Ovary (tissue), 9 donors: ENCODE measurements around the gene NR2F6. TPM values are rescaled to one million over a fixed set of nuclear protein-coding genes. Genes with fewer than 3 reads are reported as not detected.
A peak's percentile ranks its signal among the peaks of the same experiment; 100 is the strongest.

ENCODE experiments used
- DNase-seq, 5 donors: peaks; one replicate each; pipeline ENCODE4 v3.0.0-alpha.2; 2019 to 2020
- H3K27ac ChIP-seq, 2 donors: fragments of 200-600 bp; one replicate each; pipeline versions ENCODE4 v1.5.1 to v1.8.0; 2019 to 2022
- H3K27me3 ChIP-seq: fragments of 200-600 bp; one replicate; pipeline ENCODE4 v1.8.0; 2022
- H3K36me3 ChIP-seq: fragments of 200-600 bp; sonication (generic); one replicate; pipeline ENCODE4 v1.5.1; 2019
- H3K4me1 ChIP-seq: one replicate; pipeline ENCODE4 v1.8.1; 2013; ENCODE audit warnings: mild to moderate bottlenecking, moderate library complexity; ENCODE audit not compliant: insufficient read depth
- H3K4me3 ChIP-seq: fragments of 200-600 bp; sonication (generic); one replicate; pipeline ENCODE4 v1.5.1; 2017
- H3K9me3 ChIP-seq, 2 donors: fragments of 200-600 bp in 1 of 2; sonication (generic) in 1 of 2; one replicate each; pipeline versions ENCODE4 v1.5.1 to v1.8.1; 2013 to 2019; ENCODE audit warnings: mild to moderate bottlenecking in 1 of 2, moderate library complexity in 1 of 2
- EP300 ChIP-seq: sonication (generic); formaldehyde crosslinking; IDR thresholded peaks from one replicate; pipeline ENCODE4 v1.6.1; 2017; ENCODE audit warnings: antibody characterized with exemption
- POLR2A ChIP-seq: fragments of 450-650 bp; IDR thresholded peaks from one replicate; pipeline ENCODE4 v1.6.1; 2017; ENCODE audit warnings: antibody characterized with exemption, mild to moderate bottlenecking, moderate library complexity
- WGBS, 3 donors: extraction: QIAGEN DNeasy Blood & Tissue Kit in 1 of 3; methylation state at CpG; one replicate each; pipeline versions ENCODE4 v1.1.5 to v1.1.7; 2013 to 2017; 5-methylcytosine and 5-hydroxymethylcytosine counted together
- intact Hi-C, 4 donors: fragments of 100-400 bp; cut with DNase I; formaldehyde crosslinking; loops; one replicate each; pipeline versions ENCODE4 v1.11.0 to v1.15.1; 2022 to 2023
- polyA plus RNA-seq, 2 donors: library from polyadenylated mRNA; stranded (reverse); fragments of 200-250 nt in 1 of 2; fragments of 350-450 nt in 1 of 2; fragmentation: Illumina TruSeq in 1 of 2; extraction: RNeasy Lipid Tissue Mini Kit (QIAGEN cat#74804) in 1 of 2; gene quantifications; one replicate each; pipeline ENCODE4 v1.2.3, GENCODE V29; 2013 to 2014
- total RNA-seq, 7 donors: library from RNA; depleted of rRNA in 2 of 7; stranded (reverse); fragments of >200 nt in 2 of 7; fragmentation: NEBNext Ultra II Directional in 3 of 7; extraction: Animal tissue kit (Norgen Biotek cat#: 25700) in 3 of 7; gene quantifications; one replicate each; pipeline versions ENCODE4 v1.1.0 to v1.2.4, GENCODE V29; 2016 to 2023
- TF ChIP-seq, protein P1 (sequence below), 3 donors: fragments of 450-650 bp in 2 of 3; fragments of 200-600 bp in 1 of 3; IDR thresholded peaks; one replicate each; pipeline versions ENCODE4 v1.5.1 to v1.8.0; 2016 to 2022; ENCODE audit warnings: antibody characterized with exemption in 3 of 3, mild to moderate bottlenecking in 1 of 3
- donor health status: DM: no; HTN: no; CAD: no; lungs with moderate emphysema.
- donor health status: DM: no; HTN: no; CAD: no.
- donor health status: Bipolar disorder and iron deficiency.
- donor health status: DM: yes; HTN: yes; CAD: no.
- donor health status: DM: no; HTN: no; CAD: no.
- donor health status: DM: yes; HTN: yes; CAD: no.

The NR2F6 gene
- total and polyA plus RNA-seq, 9 donors = 3.7 to 46.4 (median 28.4) TPM

DNA sequence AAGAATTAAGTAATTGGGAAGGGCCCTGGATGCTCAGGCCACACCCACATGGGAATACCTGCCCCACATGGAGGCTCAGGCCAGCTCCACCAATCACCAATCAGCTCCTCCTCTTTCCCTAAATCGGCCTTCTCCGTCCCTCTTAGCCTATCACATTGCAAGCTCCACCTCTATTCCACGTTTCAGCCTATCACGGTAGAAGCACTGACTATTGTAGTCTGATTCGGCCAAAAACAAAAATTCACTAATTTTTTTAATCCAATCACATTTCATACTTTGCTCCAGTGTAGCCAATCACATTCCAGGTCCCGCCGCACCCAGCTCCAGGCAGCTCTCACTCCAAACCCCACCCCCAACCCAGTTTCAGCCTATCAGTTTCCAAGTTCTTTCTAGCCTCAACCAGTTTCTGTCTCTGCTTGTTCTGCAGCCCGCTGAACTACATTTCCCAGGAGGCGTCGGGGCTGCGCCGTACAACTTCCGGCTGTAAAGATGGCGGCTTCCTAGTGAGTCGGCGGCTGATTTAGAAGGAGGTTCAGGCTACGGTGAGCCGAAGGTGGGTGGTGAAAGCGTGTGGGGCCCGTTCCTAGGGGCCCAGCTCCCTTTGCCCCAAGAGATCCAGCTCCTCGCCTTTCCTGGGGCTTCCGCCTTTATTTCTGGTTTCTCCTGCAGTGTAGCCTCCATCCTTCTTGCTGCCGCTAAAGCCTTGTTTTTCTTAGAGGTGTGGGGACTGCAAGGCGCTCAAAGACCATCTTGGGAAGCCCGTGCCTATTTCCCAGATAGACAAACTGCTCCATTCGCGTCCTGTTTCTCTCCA is 21.5 kb upstream of the NR2F6 start, which contains the start of gene BABAM1:
Gene BABAM1 (plus strand): TSS at position 469 of the 814 bp plus-strand sequence. CDS start 1,364 bp downstream, outside the sequence.
- intact Hi-C loops = loop anchor here in 1 of 4 donors (5.0 kb wide), 1 partner anchor 55 kb away; no protein-coding TSS in a partner anchor
- peak within 1 kb of the TSS in 1 of 2 donors; percentile 48 for H3K27ac ChIP-seq
- WGBS, 3 donors = 0 to 1% (median 0%) methylated on average over 27 of the region's 27 CpGs

GRCh38 chr19:17266589-17266974 is 20.9 kb upstream of the NR2F6 start:
- Histone ChIP-seq H3K4me3 (no peak overlapping the region), H3K27ac (no peak overlapping the region), H3K36me3 (no peaks in the 10 kb centered on the region), H3K4me1 (peaks cover 4% of the 10 kb centered on the region), H3K27me3 (no peaks in the 10 kb centered on the region), H3K9me3 (no peaks in the 10 kb centered on the region)
- 72 to 74% (median 73%) methylated on average over 12 of the region's 12 CpGs for WGBS, 3 donors
- intact Hi-C loops = loop anchor here in 1 of 4 donors (5.0 kb wide), 1 partner anchor 54 kb away; no protein-coding TSS in a partner anchor
- TF ChIP-seq POLR2A (no peak), EP300 (no peak)
- TF ChIP-seq, protein P1, sequence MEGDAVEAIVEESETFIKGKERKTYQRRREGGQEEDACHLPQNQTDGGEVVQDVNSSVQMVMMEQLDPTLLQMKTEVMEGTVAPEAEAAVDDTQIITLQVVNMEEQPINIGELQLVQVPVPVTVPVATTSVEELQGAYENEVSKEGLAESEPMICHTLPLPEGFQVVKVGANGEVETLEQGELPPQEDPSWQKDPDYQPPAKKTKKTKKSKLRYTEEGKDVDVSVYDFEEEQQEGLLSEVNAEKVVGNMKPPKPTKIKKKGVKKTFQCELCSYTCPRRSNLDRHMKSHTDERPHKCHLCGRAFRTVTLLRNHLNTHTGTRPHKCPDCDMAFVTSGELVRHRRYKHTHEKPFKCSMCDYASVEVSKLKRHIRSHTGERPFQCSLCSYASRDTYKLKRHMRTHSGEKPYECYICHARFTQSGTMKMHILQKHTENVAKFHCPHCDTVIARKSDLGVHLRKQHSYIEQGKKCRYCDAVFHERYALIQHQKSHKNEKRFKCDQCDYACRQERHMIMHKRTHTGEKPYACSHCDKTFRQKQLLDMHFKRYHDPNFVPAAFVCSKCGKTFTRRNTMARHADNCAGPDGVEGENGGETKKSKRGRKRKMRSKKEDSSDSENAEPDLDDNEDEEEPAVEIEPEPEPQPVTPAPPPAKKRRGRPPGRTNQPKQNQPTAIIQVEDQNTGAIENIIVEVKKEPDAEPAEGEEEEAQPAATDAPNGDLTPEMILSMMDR (IDR thresholded peaks at IDR 0.05) = no peak
- DNase-seq = no peak

More for the DNA sequence above, 21.5 kb upstream of the NR2F6 start, which contains the start of gene BABAM1:
- peak; percentile 91 to 97 (median 93) for DNase-seq
- Histone ChIP-seq H3K4me3 (peak within 1 kb of the TSS; percentile 57), H3K9me3 (no peaks in the 10 kb centered on the region), H3K36me3 (no peaks in the 10 kb centered on the region), H3K4me1 (peaks cover 4% of the 10 kb centered on the region), H3K27me3 (no peaks in the 10 kb centered on the region)
- TF ChIP-seq, protein P1 (IDR thresholded peaks at IDR 0.05) = no peak
- TF ChIP-seq POLR2A = no peak
- no peak for TF ChIP-seq EP300

- no peak for DNase-seq
- WGBS, 3 donors = 89 to 93% (median 91%) methylated on average over 7 of the region's 7 CpGs
- H3K4me3 ChIP-seq = no peak overlapping the region
- no peak overlapping the region for H3K27ac ChIP-seq
- no peaks in the 10 kb centered on the region for H3K9me3 ChIP-seq
- intact Hi-C loops = loop anchor here in 1 of 4 donors (5.0 kb wide), 1 partner anchor 54 kb away; no protein-coding TSS in a partner anchor
- no peaks in the 10 kb centered on the region for H3K36me3 ChIP-seq
- peaks cover 4% of the 10 kb centered on the region for H3K4me1 ChIP-seq
- TF ChIP-seq POLR2A (no peak), EP300 (no peak)
- TF ChIP-seq, protein P1 (IDR thresholded peaks at IDR 0.05) = no peak
- no peaks in the 10 kb centered on the region for H3K27me3 ChIP-seq
Observed at GRCh38 chr19:17266026-17266425, 20.3 kb upstream of the NR2F6 start.

- no peak for DNase-seq
- intact Hi-C loops = no loop called here
- Histone ChIP-seq H3K4me3 (no peak within 1 kb of the TSS), H3K36me3 (no peaks in the 10 kb centered on the region), H3K27ac (no peak within 1 kb of the TSS), H3K4me1 (peaks cover 4% of the 10 kb centered on the region), H3K27me3 (no peaks in the 10 kb centered on the region), H3K9me3 (no peaks in the 10 kb centered on the region)
- WGBS, 3 donors = 26 to 32% (median 26%) methylated on average over 5 of the region's 5 CpGs
- no peak for TF ChIP-seq POLR2A
- TF ChIP-seq, protein P1 (IDR thresholded peaks at IDR 0.05) = no peak
- no peak for TF ChIP-seq EP300
Observed at GRCh38 chr19:17264641-17264979, 18.9 kb upstream of the NR2F6 start, which contains the start of gene USHBP1. TSS of gene USHBP1 (minus strand) at chr19:17264745. CDS start at chr19:17264299, 446 bp downstream.
